K562 (cell line): ENCODE data around the gene TMEM14C. TPM values are rescaled to one million over a fixed set of nuclear protein-coding genes. Genes with fewer than 3 reads are reported as not detected.

Experiments used
- CEBPG ChIP-seq, 3 experiments: fragments of 200-800 bp in 1 of 3; sonication (Bioruptor generic) in 1 of 3; sonication (generic) in 1 of 3; formaldehyde crosslinking in 1 of 3; IDR thresholded peaks in 2 of 3; conservative IDR thresholded peaks in 1 of 3; 2 replicates each; pipeline versions ENCODE4 v1.6.1 to v1.8.0; 2016 to 2022; ENCODE audit warnings: missing compliant biosample characterization in 2 of 3, missing genetic modification characterization in 2 of 3, mild to moderate bottlenecking in 1 of 3, missing genetic modification reagents in 1 of 3
- GTF2F1 ChIP-seq: IDR thresholded peaks from 2 replicates; pipeline ENCODE4 v1.6.1; 2011; ENCODE audit warnings: low read depth, low read length, improper control_type of control experiment
- NFATC3 ChIP-seq: fragments of 450-650 bp; IDR thresholded peaks from 2 replicates; pipeline ENCODE4 v1.6.1; 2017; ENCODE audit warnings: mild to moderate bottlenecking
- NRF1 ChIP-seq, 2 experiments: fragments of 450-650 bp; IDR thresholded peaks in 1 of 2; conservative IDR thresholded peaks in 1 of 2; 2 replicates each; pipeline ENCODE4 v1.6.1; 2014; ENCODE audit warnings: mild to moderate bottlenecking in 2 of 2
- STAT5A ChIP-seq: IDR thresholded peaks from 2 replicates; pipeline ENCODE4 v1.6.1; 2012; ENCODE audit warnings: low read length, inconsistent platforms, borderline replicate concordance
- TAF7 ChIP-seq: fragments of 450-650 bp; IDR thresholded peaks from 2 replicates; pipeline ENCODE4 v1.6.1; 2016; ENCODE audit warnings: missing genetic modification characterization, missing compliant biosample characterization
- ZKSCAN3 ChIP-seq: fragments of 250-450 bp; sonication (Bioruptor Pico); IDR thresholded peaks from 2 replicates; pipeline ENCODE4 v1.4.0; 2020
- ZNF76 ChIP-seq: fragments of 250-450 bp; sonication (Bioruptor Pico); IDR thresholded peaks from 2 replicates; pipeline ENCODE4 v1.4.0; 2020; ENCODE audit warnings: mild to moderate bottlenecking, moderate library complexity, borderline replicate concordance
- polyA plus RNA-seq, 8 experiments: library from polyadenylated mRNA; depleted of rRNA in 4 of 8; stranded (reverse) in 5 of 8; unstranded in 3 of 8; fragments of >200 nt; fragmentation: Nextera tagmentation in 2 of 8; fragmentation: Illumina TruSeq in 1 of 8; extraction: Ambion mirVana in 2 of 8; extraction: Trizol in 1 of 8; gene quantifications; 2 replicates each; pipeline versions ENCODE4 v1.2.1 to v1.2.3, GENCODE V29; 2011 to 2014; ENCODE audit warnings: inconsistent platforms in 1 of 8, missing spikeins in 1 of 8
- total RNA-seq, 7 experiments: library from RNA; depleted of rRNA in 6 of 7; stranded (reverse); fragments of >200 nt in 6 of 7; fragmentation: Illumina TruSeq in 2 of 7; extraction: Trizol in 2 of 7; gene quantifications; 2 replicates each; pipeline versions ENCODE4 v1.2.1 to v1.2.3, GENCODE V29; 2011 to 2021; ENCODE audit warnings: low replicate concordance in 1 of 7
- TF ChIP-seq, protein P1 (sequence below), 2 experiments: fragments of 450-650 bp in 1 of 2; sonication (generic) in 1 of 2; formaldehyde crosslinking in 1 of 2; IDR thresholded peaks; 2 replicates each; pipeline versions ENCODE4 v1.7.1 to v1.9.0; 2016 to 2022; ENCODE audit warnings: inconsistent platforms in 1 of 2, mild to moderate bottlenecking in 1 of 2, missing genetic modification reagents in 1 of 2
- TF ChIP-seq, protein P2 (sequence below), 2 experiments: fragments of 200-800 bp in 1 of 2; sonication (Bioruptor generic) in 1 of 2; sonication (generic) in 1 of 2; formaldehyde crosslinking in 1 of 2; IDR thresholded peaks in 1 of 2; conservative IDR thresholded peaks in 1 of 2; 2 replicates each; pipeline versions ENCODE4 v1.5.0 to v1.6.1; 2016 to 2020; ENCODE audit warnings: missing compliant biosample characterization in 1 of 2, missing genetic modification characterization in 1 of 2, missing genetic modification reagents in 1 of 2
- TF ChIP-seq, protein P3 (sequence below): sonication (generic); formaldehyde crosslinking; IDR thresholded peaks from 2 replicates; pipeline ENCODE4 v1.8.0; 2022; ENCODE audit warnings: mild to moderate bottlenecking, missing genetic modification reagents
- TF ChIP-seq, protein P4 (sequence below): IDR thresholded peaks from 2 replicates; pipeline ENCODE4 v1.6.1; 2016; ENCODE audit warnings: missing genetic modification characterization, missing compliant biosample characterization

TMEM14C gene
- total and polyA plus RNA-seq, 9 of the 15 experiments (the other 6 are each of a cell fraction or from before 2014, with no cell fraction given): 151 to 496 (median 263) TPM

DNA sequence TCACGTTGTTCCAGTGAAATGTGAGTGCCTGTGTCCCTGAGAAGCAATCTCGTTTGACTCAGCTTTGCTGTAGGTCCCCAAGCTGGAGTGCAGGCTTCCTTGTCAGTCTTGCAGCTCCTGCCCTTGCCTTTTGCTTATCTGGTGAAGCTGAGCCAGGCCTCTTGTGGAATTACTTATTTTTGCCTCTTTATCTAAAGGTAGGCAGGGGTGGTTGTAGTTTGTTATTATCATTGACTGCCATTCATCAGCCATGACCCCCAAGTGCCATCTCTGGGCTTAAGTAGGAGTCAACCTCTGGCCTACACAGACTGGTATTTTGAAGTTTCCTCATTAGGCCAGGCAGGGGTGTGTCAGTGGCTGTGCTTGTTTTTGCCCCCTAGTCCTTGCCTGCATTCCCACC is 26.9 kb downstream of the TMEM14C start (continued):
- TF ChIP-seq NFATC3 (no peak), ZNF76 (CRISPR knock-in tag) (no peak), NRF1 (conservative IDR thresholded peaks at IDR 0.05 in 1 of 2, IDR thresholded peaks at IDR 0.05 in 1 of 2) (no peak), TAF7 (no peak), GTF2F1 (no peak), CEBPG (CRISPR knock-in tag; IDR thresholded peaks at IDR 0.05) (no peak), CEBPG (tag; conservative IDR thresholded peaks at IDR 0.05 in 1 of 2, IDR thresholded peaks at IDR 0.05 in 1 of 2) (no peak), STAT5A (peak; percentile 92), ZKSCAN3 (CRISPR knock-in tag) (no peak)
- TF ChIP-seq, protein P1, sequence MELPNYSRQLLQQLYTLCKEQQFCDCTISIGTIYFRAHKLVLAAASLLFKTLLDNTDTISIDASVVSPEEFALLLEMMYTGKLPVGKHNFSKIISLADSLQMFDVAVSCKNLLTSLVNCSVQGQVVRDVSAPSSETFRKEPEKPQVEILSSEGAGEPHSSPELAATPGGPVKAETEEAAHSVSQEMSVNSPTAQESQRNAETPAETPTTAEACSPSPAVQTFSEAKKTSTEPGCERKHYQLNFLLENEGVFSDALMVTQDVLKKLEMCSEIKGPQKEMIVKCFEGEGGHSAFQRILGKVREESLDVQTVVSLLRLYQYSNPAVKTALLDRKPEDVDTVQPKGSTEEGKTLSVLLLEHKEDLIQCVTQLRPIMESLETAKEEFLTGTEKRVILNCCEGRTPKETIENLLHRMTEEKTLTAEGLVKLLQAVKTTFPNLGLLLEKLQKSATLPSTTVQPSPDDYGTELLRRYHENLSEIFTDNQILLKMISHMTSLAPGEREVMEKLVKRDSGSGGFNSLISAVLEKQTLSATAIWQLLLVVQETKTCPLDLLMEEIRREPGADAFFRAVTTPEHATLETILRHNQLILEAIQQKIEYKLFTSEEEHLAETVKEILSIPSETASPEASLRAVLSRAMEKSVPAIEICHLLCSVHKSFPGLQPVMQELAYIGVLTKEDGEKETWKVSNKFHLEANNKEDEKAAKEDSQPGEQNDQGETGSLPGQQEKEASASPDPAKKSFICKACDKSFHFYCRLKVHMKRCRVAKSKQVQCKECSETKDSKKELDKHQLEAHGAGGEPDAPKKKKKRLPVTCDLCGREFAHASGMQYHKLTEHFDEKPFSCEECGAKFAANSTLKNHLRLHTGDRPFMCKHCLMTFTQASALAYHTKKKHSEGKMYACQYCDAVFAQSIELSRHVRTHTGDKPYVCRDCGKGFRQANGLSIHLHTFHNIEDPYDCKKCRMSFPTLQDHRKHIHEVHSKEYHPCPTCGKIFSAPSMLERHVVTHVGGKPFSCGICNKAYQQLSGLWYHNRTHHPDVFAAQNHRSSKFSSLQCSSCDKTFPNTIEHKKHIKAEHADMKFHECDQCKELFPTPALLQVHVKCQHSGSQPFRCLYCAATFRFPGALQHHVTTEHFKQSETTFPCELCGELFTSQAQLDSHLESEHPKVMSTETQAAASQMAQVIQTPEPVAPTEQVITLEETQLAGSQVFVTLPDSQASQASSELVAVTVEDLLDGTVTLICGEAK (IDR thresholded peaks at IDR 0.05): no peak
- TF ChIP-seq, protein P1 (CRISPR knock-in tag; IDR thresholded peaks at IDR 0.05): no peak
- TF ChIP-seq, protein P2, sequence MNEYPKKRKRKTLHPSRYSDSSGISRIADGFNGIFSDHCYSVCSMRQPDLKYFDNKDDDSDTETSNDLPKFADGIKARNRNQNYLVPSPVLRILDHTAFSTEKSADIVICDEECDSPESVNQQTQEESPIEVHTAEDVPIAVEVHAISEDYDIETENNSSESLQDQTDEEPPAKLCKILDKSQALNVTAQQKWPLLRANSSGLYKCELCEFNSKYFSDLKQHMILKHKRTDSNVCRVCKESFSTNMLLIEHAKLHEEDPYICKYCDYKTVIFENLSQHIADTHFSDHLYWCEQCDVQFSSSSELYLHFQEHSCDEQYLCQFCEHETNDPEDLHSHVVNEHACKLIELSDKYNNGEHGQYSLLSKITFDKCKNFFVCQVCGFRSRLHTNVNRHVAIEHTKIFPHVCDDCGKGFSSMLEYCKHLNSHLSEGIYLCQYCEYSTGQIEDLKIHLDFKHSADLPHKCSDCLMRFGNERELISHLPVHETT (CRISPR knock-in tag; conservative IDR thresholded peaks at IDR 0.05 in 1 of 2, IDR thresholded peaks at IDR 0.05 in 1 of 2): 0 out of 4 replicates have a peak, but pooled peaks of 1 of the 2 experiments have one; percentile 35
- TF ChIP-seq, protein P3, sequence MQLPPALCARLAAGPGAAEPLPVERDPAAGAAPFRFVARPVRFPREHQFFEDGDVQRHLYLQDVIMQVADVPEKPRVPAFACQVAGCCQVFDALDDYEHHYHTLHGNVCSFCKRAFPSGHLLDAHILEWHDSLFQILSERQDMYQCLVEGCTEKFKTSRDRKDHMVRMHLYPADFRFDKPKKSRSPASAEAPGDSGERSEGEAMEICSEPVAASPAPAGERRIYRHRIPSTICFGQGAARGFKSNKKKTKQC (CRISPR knock-in tag): no peak
- TF ChIP-seq, protein P4, sequence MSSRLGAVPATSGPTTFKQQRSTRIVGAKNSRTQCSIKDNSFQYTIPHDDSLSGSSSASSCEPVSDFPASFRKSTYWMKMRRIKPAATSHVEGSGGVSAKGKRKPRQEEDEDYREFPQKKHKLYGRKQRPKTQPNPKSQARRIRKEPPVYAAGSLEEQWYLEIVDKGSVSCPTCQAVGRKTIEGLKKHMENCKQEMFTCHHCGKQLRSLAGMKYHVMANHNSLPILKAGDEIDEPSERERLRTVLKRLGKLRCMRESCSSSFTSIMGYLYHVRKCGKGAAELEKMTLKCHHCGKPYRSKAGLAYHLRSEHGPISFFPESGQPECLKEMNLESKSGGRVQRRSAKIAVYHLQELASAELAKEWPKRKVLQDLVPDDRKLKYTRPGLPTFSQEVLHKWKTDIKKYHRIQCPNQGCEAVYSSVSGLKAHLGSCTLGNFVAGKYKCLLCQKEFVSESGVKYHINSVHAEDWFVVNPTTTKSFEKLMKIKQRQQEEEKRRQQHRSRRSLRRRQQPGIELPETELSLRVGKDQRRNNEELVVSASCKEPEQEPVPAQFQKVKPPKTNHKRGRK (tag): no peak
